Suprapubic skin (tissue), 4 donors: ENCODE data around the gene AFF2. TPM values are rescaled to one million over a fixed set of nuclear protein-coding genes. Genes with fewer than 3 reads are reported as not detected.

ENCODE experiments used
- DNase-seq, 2 donors: peaks; one replicate each; pipeline ENCODE4 v3.0.0-alpha.2; 2019; ENCODE audit warnings: low spot score in 2 of 2
- H3K27ac ChIP-seq: fragments of 200-600 bp; sonication (generic); one replicate; pipeline ENCODE4 v1.5.1; 2019
- H3K27me3 ChIP-seq: fragments of 200-600 bp; sonication (generic); one replicate; pipeline ENCODE4 v1.5.1; 2019
- H3K36me3 ChIP-seq: fragments of 200-600 bp; sonication (generic); one replicate; pipeline ENCODE4 v1.5.1; 2019
- H3K4me1 ChIP-seq: fragments of 200-600 bp; sonication (generic); one replicate; pipeline ENCODE4 v1.5.1; 2019
- H3K4me3 ChIP-seq: fragments of 200-600 bp; sonication (generic); one replicate; pipeline ENCODE4 v1.5.1; 2019; ENCODE audit warnings: mild to moderate bottlenecking
- H3K9me3 ChIP-seq: fragments of 200-600 bp; sonication (generic); one replicate; pipeline ENCODE4 v1.5.1; 2019
- EP300 ChIP-seq: sonication (generic); formaldehyde crosslinking; IDR thresholded peaks from one replicate; pipeline ENCODE4 v1.6.1; 2017; ENCODE audit warnings: antibody characterized with exemption
- POLR2A ChIP-seq, 2 donors: fragments of 450-650 bp; IDR thresholded peaks; one replicate each; pipeline ENCODE4 v1.6.1; 2017; ENCODE audit warnings: antibody characterized with exemption in 2 of 2, mild to moderate bottlenecking in 2 of 2, moderate library complexity in 2 of 2
- POLR2AphosphoS5 ChIP-seq, 3 donors: sonication (generic); formaldehyde crosslinking; IDR thresholded peaks; one replicate each; pipeline ENCODE4 v1.6.1; 2017; ENCODE audit warnings: antibody characterized with exemption in 3 of 3
- WGBS: methylation state at CpG from one replicate; pipeline ENCODE4 v1.1.5; 2018; 5-methylcytosine and 5-hydroxymethylcytosine counted together
- total RNA-seq, 4 donors: library from RNA; depleted of rRNA; stranded (reverse); fragments of >200 nt; gene quantifications; one replicate each; pipeline ENCODE4 v1.1.0, GENCODE V29; 2016
- TF ChIP-seq, protein P1 (sequence below), 2 donors: fragments of 200-600 bp in 1 of 2; fragments of 450-650 bp in 1 of 2; sonication (generic) in 1 of 2; IDR thresholded peaks; one replicate each; pipeline ENCODE4 v1.5.1; 2016 to 2019; ENCODE audit warnings: antibody characterized with exemption in 2 of 2, mild to moderate bottlenecking in 1 of 2, moderate library complexity in 1 of 2

Gene AFF2
- total RNA-seq, 4 donors from 2014 or later: 0.72 to 3.0 (median 1.6) TPM

GRCh38 chrX:149013081-149013480, 512.7 kb downstream of the AFF2 start:
- Histone ChIP-seq H3K36me3 (no peaks in the 10 kb centered on the region), H3K27ac (no peak overlapping the region), H3K27me3 (no peaks in the 10 kb centered on the region), H3K4me3 (no peak overlapping the region), H3K4me1 (no peaks in the 10 kb centered on the region), H3K9me3 (no peaks in the 10 kb centered on the region)
- DNase-seq: no peak
- 89% methylated on average over 2 of the region's 2 CpGs for WGBS
- no peak for TF ChIP-seq POLR2A (IDR thresholded peaks at IDR 0.05)
- TF ChIP-seq, protein P1, sequence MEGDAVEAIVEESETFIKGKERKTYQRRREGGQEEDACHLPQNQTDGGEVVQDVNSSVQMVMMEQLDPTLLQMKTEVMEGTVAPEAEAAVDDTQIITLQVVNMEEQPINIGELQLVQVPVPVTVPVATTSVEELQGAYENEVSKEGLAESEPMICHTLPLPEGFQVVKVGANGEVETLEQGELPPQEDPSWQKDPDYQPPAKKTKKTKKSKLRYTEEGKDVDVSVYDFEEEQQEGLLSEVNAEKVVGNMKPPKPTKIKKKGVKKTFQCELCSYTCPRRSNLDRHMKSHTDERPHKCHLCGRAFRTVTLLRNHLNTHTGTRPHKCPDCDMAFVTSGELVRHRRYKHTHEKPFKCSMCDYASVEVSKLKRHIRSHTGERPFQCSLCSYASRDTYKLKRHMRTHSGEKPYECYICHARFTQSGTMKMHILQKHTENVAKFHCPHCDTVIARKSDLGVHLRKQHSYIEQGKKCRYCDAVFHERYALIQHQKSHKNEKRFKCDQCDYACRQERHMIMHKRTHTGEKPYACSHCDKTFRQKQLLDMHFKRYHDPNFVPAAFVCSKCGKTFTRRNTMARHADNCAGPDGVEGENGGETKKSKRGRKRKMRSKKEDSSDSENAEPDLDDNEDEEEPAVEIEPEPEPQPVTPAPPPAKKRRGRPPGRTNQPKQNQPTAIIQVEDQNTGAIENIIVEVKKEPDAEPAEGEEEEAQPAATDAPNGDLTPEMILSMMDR (IDR thresholded peaks at IDR 0.05): no peak
- no peak for TF ChIP-seq POLR2AphosphoS5 (IDR thresholded peaks at IDR 0.05)
- no peak for TF ChIP-seq EP300

DNA sequence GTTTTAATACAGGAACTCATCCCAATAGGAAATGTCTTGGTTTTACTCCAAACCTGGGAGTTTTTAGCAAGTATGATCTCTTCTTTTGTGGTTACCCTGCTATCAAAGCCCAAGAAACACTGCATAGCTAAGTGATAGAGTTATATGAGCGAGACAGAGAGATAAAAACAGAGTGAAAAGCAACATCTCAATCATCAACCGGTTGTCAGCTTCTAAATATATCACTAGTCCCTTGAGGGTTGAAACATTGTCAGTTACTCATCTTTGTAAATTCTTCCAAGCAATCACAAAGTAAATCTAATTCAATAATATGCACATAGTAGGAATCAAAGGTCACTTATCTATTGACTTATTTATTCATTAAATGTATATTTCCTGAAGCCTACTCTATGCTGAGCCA, 520.7 kb downstream of the AFF2 start:
- Histone ChIP-seq H3K27me3 (no peaks in the 10 kb centered on the region), H3K9me3 (no peaks in the 10 kb centered on the region), H3K27ac (no peak overlapping the region), H3K4me3 (no peak overlapping the region), H3K36me3 (no peaks in the 10 kb centered on the region), H3K4me1 (no peaks in the 10 kb centered on the region)
- DNase-seq: no peak
- WGBS: 47% methylated on average over 2 of the region's 2 CpGs
- TF ChIP-seq EP300 (no peak), POLR2A (IDR thresholded peaks at IDR 0.05) (no peak), POLR2AphosphoS5 (IDR thresholded peaks at IDR 0.05) (no peak)
- TF ChIP-seq, protein P1 (IDR thresholded peaks at IDR 0.05): no peak

- DNase-seq: no peak
- H3K27ac ChIP-seq: no peak overlapping the region
- no peak for TF ChIP-seq EP300
- no peak for TF ChIP-seq POLR2A (IDR thresholded peaks at IDR 0.05)
- TF ChIP-seq, protein P1 (IDR thresholded peaks at IDR 0.05): no peak
- no peak for TF ChIP-seq POLR2AphosphoS5 (IDR thresholded peaks at IDR 0.05)
- H3K4me3 ChIP-seq: no peak overlapping the region
- H3K36me3 ChIP-seq: no peaks in the 10 kb centered on the region
- H3K27me3 ChIP-seq: no peaks in the 10 kb centered on the region
- 70% methylated on average over 2 of the region's 2 CpGs for WGBS
- H3K9me3 ChIP-seq: no peaks in the 10 kb centered on the region
- no peaks in the 10 kb centered on the region for H3K4me1 ChIP-seq
These were observed 522.1 kb downstream of the AFF2 start for GRCh38 chrX:149022485-149022884.

- no peaks in the 10 kb centered on the region for H3K27me3 ChIP-seq
- no peak overlapping the region for H3K4me3 ChIP-seq
- H3K36me3 ChIP-seq: no peaks in the 10 kb centered on the region
- no peak overlapping the region for H3K27ac ChIP-seq
- TF ChIP-seq, protein P1 (IDR thresholded peaks at IDR 0.05): no peak
- TF ChIP-seq EP300 (no peak), POLR2A (IDR thresholded peaks at IDR 0.05) (no peak), POLR2AphosphoS5 (IDR thresholded peaks at IDR 0.05) (no peak)
- H3K9me3 ChIP-seq: no peaks in the 10 kb centered on the region
- 75% methylated on average over 2 of the region's 2 CpGs for WGBS
- H3K4me1 ChIP-seq: no peaks in the 10 kb centered on the region
- DNase-seq: no peak
These were observed 532.0 kb downstream of the AFF2 start for GRCh38 chrX:149032449-149032848.

DNA sequence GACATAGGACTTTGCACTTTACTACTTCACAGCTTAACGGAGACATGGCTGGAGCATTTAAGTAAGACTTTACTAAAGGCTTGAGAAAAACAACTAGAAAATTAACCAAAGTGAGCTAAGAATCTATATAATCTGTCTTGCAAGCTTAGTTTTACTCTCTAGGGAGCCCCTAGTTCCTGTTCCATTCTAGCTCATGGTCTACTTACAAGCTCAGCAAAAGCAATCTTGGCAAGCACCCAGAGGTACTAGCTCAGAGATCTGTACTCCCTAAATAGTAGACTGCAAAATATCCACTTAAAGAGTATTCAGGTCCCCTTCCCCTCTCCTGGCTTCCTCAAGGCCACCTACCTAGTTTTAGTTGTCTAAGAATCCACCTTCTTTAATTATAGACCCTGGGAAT, 535.7 kb downstream of the AFF2 start:
- H3K4me3 ChIP-seq: no peak overlapping the region
- no peaks in the 10 kb centered on the region for H3K27me3 ChIP-seq
- no peaks in the 10 kb centered on the region for H3K4me1 ChIP-seq
- TF ChIP-seq EP300 (no peak), POLR2AphosphoS5 (IDR thresholded peaks at IDR 0.05) (no peak), POLR2A (IDR thresholded peaks at IDR 0.05) (no peak)
- TF ChIP-seq, protein P1 (IDR thresholded peaks at IDR 0.05): no peak
- 65% methylated on average over 1 of the region's 1 CpG for WGBS
- H3K27ac ChIP-seq: no peak overlapping the region
- H3K9me3 ChIP-seq: no peaks in the 10 kb centered on the region
- no peak for DNase-seq
- no peaks in the 10 kb centered on the region for H3K36me3 ChIP-seq
